ENCODE measurements around the gene IL36A.

The IL36A gene

GRCh38 chr2:112979731-112980130, 25.5 kb upstream of the IL36A start:
- no peaks in the 10 kb centered on the region for H3K36me3 ChIP-seq
- TF ChIP-seq, protein P1, sequence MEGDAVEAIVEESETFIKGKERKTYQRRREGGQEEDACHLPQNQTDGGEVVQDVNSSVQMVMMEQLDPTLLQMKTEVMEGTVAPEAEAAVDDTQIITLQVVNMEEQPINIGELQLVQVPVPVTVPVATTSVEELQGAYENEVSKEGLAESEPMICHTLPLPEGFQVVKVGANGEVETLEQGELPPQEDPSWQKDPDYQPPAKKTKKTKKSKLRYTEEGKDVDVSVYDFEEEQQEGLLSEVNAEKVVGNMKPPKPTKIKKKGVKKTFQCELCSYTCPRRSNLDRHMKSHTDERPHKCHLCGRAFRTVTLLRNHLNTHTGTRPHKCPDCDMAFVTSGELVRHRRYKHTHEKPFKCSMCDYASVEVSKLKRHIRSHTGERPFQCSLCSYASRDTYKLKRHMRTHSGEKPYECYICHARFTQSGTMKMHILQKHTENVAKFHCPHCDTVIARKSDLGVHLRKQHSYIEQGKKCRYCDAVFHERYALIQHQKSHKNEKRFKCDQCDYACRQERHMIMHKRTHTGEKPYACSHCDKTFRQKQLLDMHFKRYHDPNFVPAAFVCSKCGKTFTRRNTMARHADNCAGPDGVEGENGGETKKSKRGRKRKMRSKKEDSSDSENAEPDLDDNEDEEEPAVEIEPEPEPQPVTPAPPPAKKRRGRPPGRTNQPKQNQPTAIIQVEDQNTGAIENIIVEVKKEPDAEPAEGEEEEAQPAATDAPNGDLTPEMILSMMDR (IDR thresholded peaks at IDR 0.05), result no peak
- H3K27me3 ChIP-seq, result peaks cover 4% of the 10 kb centered on the region
- no peak overlapping the region for H3K4me3 ChIP-seq (ENCODE audit: low read depth in 1 of 2, low read length in 1 of 2)
- no peaks in the 10 kb centered on the region for H3K9me3 ChIP-seq
- H3K4me1 ChIP-seq (ENCODE audit: control insufficient read depth in 1 of 2, insufficient read depth in 1 of 2, low read depth in 1 of 2, low read length in 1 of 2), result no peaks in the 10 kb centered on the region
- H3K27ac ChIP-seq, result no peak overlapping the region

DNA sequence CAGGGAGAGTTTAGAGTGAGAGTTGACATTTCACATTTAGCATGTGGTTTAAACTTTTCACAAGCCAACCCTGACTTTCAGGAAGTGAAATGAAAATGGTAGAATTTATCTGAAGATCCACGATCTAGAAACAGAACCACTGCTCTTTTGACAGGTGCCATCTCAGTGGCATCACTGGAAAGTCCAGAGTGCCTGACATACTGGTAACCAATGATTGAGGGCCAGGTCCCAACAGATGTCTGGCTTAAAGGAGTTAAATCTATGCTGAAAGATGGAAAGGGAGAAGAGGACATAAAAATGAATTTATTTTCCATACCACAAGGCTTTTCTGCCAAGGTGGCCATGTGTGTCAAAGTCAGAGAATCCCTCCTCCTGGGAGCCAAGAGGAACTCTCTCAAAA, 24.7 kb upstream of the IL36A start:
- no peak overlapping the region for H3K4me3 ChIP-seq (ENCODE audit: low read depth in 1 of 2, low read length in 1 of 2)
- TF ChIP-seq, protein P1 (IDR thresholded peaks at IDR 0.05), result no peak
- H3K9me3 ChIP-seq, result no peaks in the 10 kb centered on the region
- no peaks in the 10 kb centered on the region for H3K4me1 ChIP-seq (ENCODE audit: control insufficient read depth in 1 of 2, insufficient read depth in 1 of 2, low read depth in 1 of 2, low read length in 1 of 2)
- no peak overlapping the region for H3K27ac ChIP-seq
- H3K36me3 ChIP-seq, result no peaks in the 10 kb centered on the region
- H3K27me3 ChIP-seq, result peaks cover 4% of the 10 kb centered on the region

DNA sequence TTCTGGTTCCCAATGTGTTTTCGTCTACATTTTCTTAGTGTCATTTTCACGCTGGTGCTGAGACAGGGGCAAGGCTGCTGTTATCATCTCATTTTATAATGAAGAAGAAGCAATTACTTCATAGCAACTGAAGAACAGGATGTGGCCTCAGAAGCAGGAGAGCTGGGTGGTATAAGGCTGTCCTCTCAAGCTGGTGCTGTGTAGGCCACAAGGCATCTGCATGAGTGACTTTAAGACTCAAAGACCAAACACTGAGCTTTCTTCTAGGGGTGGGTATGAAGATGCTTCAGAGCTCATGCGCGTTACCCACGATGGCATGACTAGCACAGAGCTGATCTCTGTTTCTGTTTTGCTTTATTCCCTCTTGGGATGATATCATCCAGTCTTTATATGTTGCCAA, 20.2 kb upstream of the IL36A start:
- TF ChIP-seq, protein P1 (IDR thresholded peaks at IDR 0.05), result no peak
- H3K27ac ChIP-seq, result no peak overlapping the region

DNA sequence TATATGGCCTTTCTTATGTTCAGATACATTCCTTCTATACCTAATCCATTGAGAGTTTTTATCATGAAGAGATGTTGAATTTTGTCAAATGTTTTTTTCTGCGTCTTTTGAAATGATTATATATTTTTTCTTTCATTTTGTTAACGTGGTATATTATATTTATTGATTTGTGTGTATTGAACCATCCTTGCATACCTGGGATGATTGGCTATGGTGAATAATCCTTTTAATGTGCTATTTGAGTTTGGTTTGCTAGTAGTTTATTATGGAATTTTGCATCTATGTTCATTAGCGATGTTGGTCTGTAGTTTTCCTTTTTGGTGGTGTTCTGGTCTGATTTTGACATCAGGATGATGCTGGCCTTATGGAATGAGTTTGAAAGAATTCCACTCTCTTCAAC, 15.6 kb upstream of the IL36A start:
- no peaks in the 10 kb centered on the region for H3K27me3 ChIP-seq
- H3K27ac ChIP-seq, result no peak overlapping the region
- H3K4me1 ChIP-seq (ENCODE audit: control insufficient read depth in 1 of 2, insufficient read depth in 1 of 2, low read depth in 1 of 2, low read length in 1 of 2), result no peaks in the 10 kb centered on the region
- no peaks in the 10 kb centered on the region for H3K9me3 ChIP-seq
- TF ChIP-seq, protein P1 (IDR thresholded peaks at IDR 0.05), result no peak
- no peaks in the 10 kb centered on the region for H3K36me3 ChIP-seq
- no peak overlapping the region for H3K4me3 ChIP-seq (ENCODE audit: low read depth in 1 of 2, low read length in 1 of 2)

More for the DNA sequence above, 20.2 kb upstream of the IL36A start:
- no peak overlapping the region for H3K4me3 ChIP-seq (ENCODE audit: low read depth in 1 of 2, low read length in 1 of 2)
- no peaks in the 10 kb centered on the region for H3K36me3 ChIP-seq
- no peaks in the 10 kb centered on the region for H3K4me1 ChIP-seq (ENCODE audit: control insufficient read depth in 1 of 2, insufficient read depth in 1 of 2, low read depth in 1 of 2, low read length in 1 of 2)
- H3K9me3 ChIP-seq, result no peaks in the 10 kb centered on the region
- H3K27me3 ChIP-seq, result no peaks in the 10 kb centered on the region

GRCh38 chr2:112993831-112994230, 11.4 kb upstream of the IL36A start:
- no peaks in the 10 kb centered on the region for H3K9me3 ChIP-seq
- H3K27ac ChIP-seq, result no peak overlapping the region
- no peak overlapping the region for H3K4me3 ChIP-seq (ENCODE audit: low read depth in 1 of 2, low read length in 1 of 2)
- no peaks in the 10 kb centered on the region for H3K4me1 ChIP-seq (ENCODE audit: control insufficient read depth in 1 of 2, insufficient read depth in 1 of 2, low read depth in 1 of 2, low read length in 1 of 2)
- H3K36me3 ChIP-seq, result no peaks in the 10 kb centered on the region
- TF ChIP-seq, protein P1 (IDR thresholded peaks at IDR 0.05), result no peak
- H3K27me3 ChIP-seq, result no peaks in the 10 kb centered on the region

- TF ChIP-seq, protein P1 (IDR thresholded peaks at IDR 0.05), result no peak
- Histone ChIP-seq H3K9me3 (no peaks in the 10 kb centered on the region), H3K27ac (no peak overlapping the region), H3K4me1 (ENCODE audit: control insufficient read depth in 1 of 2, insufficient read depth in 1 of 2, low read depth in 1 of 2, low read length in 1 of 2) (no peaks in the 10 kb centered on the region), H3K4me3 (ENCODE audit: low read depth in 1 of 2, low read length in 1 of 2) (no peak overlapping the region), H3K36me3 (no peaks in the 10 kb centered on the region), H3K27me3 (no peaks in the 10 kb centered on the region)
Measured at GRCh38 chr2:112994648-112995047, 10.6 kb upstream of the IL36A start.

Data from neutrophil (primary cell).